HCEC 1CT (cell line): ENCODE results near the gene RNF17.

Experiments
- DNase-seq: peaks from one replicate; pipeline ENCODE4 v3.0.0-alpha.2; 2017

Gene RNF17

GRCh38 chr13:24863748-24864540, 100.0 kb downstream of the RNF17 start:
- DNase-seq = no peak

GRCh38 chr13:24864579-24864978, 100.6 kb downstream of the RNF17 start:
- no peak for DNase-seq

- peak; percentile 29 for DNase-seq
Measured at GRCh38 chr13:24865163-24865953, 101.4 kb downstream of the RNF17 start.

- DNase-seq = no peak
Measured at GRCh38 chr13:24866488-24866887, 102.5 kb downstream of the RNF17 start.

GRCh38 chr13:24868874-24869273, 104.9 kb downstream of the RNF17 start:
- no peak for DNase-seq

- DNase-seq = no peak
Measured at GRCh38 chr13:24870380-24870760, 106.4 kb downstream of the RNF17 start.

- no peak for DNase-seq
Measured at GRCh38 chr13:24875566-24875965, 111.6 kb downstream of the RNF17 start.

GRCh38 chr13:24877531-24877930, 113.6 kb downstream of the RNF17 start:
- DNase-seq = no peak

- no peak for DNase-seq
Measured at GRCh38 chr13:24878340-24878739, 114.4 kb downstream of the RNF17 start.

GRCh38 chr13:24882665-24883064, 118.7 kb downstream of the RNF17 start:
- no peak for DNase-seq

- no peak for DNase-seq
Measured at GRCh38 chr13:24887759-24888158, 123.8 kb downstream of the RNF17 start.

- no peak for DNase-seq
Measured at GRCh38 chr13:24888291-24888931, 124.4 kb downstream of the RNF17 start.

- DNase-seq = no peak
Measured at GRCh38 chr13:24890256-24890655, 126.3 kb downstream of the RNF17 start.

GRCh38 chr13:24891476-24892108, 127.6 kb downstream of the RNF17 start:
- DNase-seq = no peak

GRCh38 chr13:24892829-24893228, 128.9 kb downstream of the RNF17 start:
- DNase-seq = no peak

GRCh38 chr13:24893863-24894262, 129.9 kb downstream of the RNF17 start:
- DNase-seq = no peak

GRCh38 chr13:24894277-24894971, 130.5 kb downstream of the RNF17 start:
- no peak for DNase-seq

GRCh38 chr13:24894972-24895300, 131.0 kb downstream of the RNF17 start:
- no peak for DNase-seq

- no peak for DNase-seq
Measured at GRCh38 chr13:24896061-24896460, 132.1 kb downstream of the RNF17 start.

- DNase-seq = no peak
Measured at GRCh38 chr13:24897293-24897692, 133.3 kb downstream of the RNF17 start.

GRCh38 chr13:24899601-24900000, 135.6 kb downstream of the RNF17 start:
- DNase-seq = no peak

GRCh38 chr13:24900507-24900906, 136.5 kb downstream of the RNF17 start:
- no peak for DNase-seq

GRCh38 chr13:24905242-24905641, 141.3 kb downstream of the RNF17 start:
- peak; percentile 52 for DNase-seq
